ENCODE results near the gene SPATS2. TPM values are rescaled to one million over a fixed set of nuclear protein-coding genes. Genes with fewer than 3 reads are reported as not detected.
"Not testable (repeated sequence)": the region's sequence is repeated elsewhere in the genome, so short reads cannot be mapped to it uniquely, and the experiment has no call there.

SPATS2 gene
- total RNA-seq, 1 experiment from 2014 or later = 23.8 TPM

DNA sequence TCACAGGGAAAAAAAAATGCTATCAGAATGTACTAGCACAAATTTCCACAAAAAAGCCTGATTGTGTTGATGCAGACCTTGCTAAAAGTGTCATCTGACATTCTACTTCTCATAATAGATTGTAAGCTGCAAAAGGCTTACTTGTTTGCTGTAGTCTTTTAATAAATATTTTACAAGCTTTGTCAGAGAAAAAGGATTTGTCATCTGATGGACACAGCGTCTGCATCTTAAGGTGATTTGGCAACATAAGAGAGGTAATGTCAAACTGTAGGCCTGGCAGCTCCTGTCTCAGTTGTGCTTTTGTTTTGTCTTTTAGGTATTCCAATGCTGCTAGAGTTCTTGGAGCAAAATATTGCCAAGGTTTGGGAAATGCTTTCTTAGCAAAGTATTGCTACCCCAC is 145.3 kb downstream of the SPATS2 start:
- DNase-seq (ENCODE audit: low spot score) = no peak

DNA sequence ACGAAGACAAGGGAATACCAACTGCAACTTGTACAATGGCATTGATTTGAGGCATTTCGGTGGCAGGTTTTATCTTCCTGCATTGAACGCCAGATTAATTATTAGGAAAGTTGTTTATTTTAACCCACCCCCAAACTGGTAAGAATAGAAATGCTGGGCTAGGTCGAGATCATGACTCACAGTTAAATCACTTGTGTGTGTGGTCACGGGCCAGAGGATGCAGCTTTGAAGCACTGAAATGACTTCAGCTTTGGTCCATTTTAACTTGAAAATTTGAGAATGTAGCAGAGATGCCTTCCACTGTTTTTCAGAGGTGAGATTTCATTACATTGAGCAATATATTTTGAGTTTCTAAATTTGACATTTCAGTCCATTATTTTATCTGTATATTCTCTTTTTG is 148.0 kb downstream of the SPATS2 start:
- peak; percentile 67 for DNase-seq (ENCODE audit: low spot score)

DNA sequence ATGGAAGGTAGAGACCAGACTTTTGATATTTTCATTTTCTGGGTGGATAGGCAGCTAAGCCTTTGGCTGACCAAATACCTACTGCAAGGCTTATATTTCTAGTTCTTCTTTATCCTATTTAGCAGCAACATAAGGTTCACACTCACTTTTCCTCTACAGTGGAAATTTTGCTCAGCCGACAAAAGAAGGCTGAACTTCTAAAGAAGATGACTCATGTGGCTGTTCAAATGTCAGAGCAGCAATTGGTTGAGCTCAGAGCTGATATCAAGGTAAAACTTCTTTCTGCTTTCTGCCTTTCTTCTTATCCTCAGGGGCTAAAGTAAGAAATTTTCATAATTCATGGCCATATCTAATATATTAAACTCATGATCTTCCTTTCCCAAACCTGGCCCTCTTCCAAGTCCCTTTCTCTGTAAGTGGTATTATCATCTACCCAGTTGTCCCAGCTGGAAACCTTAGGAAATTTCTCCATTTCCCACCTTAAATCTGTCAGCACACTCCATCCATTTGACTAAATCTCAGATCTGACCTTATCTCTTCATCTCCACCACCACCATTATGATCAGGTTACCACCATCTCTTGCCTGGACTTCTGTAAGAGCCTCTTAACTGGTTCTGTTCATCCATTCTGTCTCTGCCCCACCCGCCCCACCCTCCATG is 151.8 kb downstream of the SPATS2 start:
- peak; percentile 36 for DNase-seq (ENCODE audit: low spot score)

DNA sequence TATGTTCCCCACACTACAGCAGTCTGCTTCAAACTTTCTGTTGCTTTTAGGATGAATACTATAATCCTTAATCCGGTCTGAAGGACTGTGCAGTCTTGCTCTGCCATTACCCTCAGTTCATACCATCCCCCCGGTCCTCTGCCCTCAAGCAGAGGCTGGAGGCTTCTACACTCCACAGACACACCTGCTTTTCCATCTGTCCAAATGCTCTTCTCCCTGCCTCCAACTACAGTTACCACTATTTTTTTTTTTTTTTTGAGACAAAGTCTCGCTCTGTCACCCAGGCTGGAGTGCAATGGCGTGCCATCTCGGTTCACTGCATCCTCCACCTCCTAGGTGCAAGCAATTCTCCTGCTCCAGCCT is 152.3 kb downstream of the SPATS2 start:
- no peak for DNase-seq (ENCODE audit: low spot score)

DNA sequence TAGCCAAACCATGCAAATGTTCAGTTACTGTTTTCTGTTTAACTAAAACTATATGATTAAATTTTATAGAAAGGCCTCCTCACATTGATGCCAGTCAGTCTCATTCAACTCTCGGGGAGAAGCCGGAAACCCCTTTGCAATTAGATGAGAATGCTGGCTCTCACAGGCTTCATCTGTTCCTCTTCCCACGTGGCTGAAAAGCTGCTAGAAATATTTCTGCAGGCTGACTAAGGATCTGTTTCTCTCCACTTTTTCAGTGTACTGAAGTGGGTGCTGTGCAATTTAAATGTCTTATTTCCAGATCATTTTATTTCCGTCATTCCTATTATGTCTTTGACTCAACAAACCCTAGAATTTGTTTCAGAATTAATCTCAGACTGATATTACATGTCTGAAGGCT is 154.1 kb downstream of the SPATS2 start:
- DNase-seq (ENCODE audit: low spot score) = no peak

DNA sequence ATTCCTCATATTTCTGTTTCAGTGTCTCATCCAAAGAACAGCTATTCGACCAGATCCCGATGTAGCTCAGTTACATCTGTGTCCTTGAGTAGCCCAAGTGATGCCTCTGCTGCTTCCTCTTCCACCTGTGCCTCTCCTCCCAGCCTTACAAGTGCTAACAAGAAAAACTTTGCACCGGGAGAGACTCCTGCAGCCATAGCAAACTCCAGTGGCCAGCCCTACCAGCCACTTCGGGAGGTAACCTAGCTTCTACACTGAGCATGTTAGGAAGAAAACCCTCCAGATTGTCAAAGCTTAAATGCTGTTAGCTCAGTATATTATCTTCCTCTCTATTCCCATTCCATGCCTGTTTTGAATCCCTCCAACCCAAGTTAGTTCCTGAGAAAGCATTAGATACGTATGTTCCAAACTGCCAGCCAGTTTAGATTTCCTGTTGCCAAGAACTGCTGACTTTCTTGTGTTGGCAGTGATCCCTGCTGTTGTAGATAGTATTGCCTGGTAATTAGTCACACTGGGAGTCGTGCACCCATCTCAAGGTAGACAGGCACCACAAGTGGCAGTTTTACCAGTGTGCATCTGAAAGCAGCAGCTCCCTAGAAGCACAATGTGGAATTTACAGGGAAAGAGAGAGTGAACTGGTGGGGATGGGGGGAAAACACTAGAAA is 157.5 kb downstream of the SPATS2 start:
- DNase-seq (ENCODE audit: low spot score) = no peak

DNA sequence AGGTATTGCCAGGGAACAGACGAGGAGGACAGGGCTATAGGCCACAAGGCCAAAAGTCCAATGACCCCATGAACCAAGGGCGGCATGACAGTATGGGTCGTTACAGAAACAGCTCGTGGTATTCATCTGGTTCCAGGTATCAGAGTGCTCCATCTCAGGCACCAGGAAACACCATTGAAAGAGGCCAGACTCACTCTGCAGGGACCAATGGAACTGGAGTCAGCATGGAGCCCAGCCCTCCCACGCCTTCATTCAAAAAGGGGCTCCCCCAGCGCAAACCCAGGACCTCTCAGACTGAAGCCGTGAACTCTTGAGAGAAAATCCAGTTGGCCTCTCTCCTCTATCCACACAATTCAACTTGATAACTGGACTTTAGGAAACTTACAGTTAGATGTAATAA is 158.7 kb downstream of the SPATS2 start:
- no peak for DNase-seq (ENCODE audit: low spot score)

DNA sequence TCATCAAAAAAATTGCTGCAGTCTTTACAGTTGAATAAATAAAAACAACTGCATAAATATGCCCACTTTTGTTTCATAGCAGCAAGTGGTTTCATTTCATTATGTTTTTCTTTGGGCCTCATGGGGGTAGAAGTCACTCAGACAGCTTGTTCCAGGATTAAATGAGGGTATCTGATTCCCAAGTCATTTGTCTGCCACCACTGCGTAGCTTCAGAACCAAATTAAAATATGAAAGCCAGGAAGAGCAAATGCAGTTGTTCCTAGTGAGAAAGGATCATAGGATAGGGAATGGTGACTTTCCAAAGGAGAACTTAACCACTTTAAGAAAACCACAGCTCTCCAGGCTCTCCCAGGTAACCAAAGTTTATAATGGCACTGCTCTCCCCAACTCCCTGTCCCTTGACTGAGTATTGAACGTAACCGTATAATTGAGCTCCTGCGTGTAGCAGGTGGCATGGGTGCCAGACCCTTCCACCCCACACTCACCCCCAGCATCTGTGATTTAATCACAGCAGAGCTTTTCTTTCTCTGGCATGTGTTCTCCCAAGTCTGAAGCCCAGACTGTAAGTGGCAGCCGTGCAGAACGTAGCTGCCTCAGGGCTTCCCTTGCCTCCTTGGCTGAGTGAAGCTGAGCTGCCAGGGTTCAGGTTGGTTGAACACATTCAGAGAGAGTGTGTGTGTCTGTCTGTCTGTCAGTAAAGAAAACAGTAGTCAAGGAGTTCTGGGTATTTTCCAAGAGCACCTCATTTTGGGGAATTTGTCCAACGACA is 160.3 kb downstream of the SPATS2 start:
- DNase-seq (ENCODE audit: low spot score) = no peak

DNA sequence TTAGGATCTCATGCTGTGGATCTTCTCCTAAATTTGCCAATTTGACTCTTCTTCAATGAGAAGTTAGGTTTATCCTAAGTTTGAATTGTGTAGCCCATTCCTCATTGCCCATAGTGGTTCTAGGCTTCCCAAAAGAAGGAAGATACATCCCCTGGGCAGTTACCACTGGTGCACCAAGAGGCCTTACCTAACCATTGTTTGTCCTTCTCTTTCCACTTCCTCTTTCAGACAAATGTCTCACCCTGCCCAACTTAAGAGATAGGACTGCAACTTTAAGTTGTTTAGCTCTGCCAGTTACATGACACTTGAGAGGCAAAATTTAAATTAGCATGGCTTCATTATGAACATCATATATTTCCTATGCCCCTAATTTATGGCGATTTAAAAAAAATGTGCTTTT is 162.2 kb downstream of the SPATS2 start:
- DNase-seq (ENCODE audit: low spot score) = no peak

DNA sequence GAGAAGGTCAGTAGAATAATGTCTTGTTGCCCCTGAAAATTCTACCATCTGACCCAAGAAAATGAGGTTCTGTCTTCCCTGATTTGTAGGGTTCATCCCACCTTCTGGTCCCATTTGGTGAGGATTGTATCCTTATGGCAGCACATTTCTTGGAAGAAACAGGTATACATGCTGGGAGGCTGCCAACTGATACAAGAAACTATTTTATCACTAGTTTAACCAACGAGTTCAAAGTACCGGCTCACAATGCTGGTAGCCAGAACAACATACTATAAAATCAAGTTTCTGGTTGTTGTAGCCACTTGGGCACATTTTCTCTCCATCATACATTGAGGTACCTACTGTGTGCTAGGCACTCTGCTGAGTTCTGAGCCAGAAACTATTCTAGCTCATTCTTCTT is 164.5 kb downstream of the SPATS2 start:
- no peak for DNase-seq (ENCODE audit: low spot score)

DNA sequence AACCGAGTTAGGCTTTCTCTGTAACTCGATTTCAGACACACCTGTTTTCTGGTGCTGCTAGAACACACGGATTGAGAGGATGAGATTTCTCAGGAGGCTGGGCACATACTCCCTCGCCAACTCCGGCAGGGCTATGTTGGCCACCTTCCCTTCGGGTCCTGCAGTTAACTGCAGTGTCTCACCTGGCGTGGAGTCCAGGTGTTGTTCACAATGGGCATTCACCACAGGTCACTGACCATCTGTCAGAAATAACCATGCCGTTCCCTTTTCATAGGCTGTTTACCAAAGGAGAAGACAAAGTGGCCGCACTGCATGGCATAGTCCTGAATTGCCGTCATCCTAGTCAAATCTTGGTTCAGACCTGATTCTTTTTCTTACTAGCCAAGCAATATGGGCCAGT is 166.1 kb downstream of the SPATS2 start:
- DNase-seq (ENCODE audit: low spot score) = no peak

DNA sequence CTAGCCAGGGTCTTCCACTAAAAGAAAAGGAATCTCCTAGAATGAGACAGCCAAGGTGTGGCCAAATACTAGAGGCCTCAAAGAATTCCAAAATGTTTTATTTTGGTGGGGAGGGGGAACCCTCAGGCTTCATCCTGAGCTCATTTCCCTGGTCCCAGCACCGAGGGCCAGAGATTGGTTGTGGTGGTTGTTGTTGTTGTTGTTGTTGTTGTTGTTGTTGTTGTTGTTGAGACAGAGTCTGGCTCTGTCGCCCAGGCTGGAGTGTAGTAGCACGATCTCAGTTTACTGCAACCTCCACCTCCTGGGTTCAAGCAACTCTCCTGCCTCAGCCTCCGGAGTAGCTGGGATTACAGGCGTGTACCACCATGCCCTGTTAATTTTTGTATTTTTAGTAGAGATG is 166.9 kb downstream of the SPATS2 start:
- not testable (repeated sequence) for DNase-seq (ENCODE audit: low spot score)

DNA sequence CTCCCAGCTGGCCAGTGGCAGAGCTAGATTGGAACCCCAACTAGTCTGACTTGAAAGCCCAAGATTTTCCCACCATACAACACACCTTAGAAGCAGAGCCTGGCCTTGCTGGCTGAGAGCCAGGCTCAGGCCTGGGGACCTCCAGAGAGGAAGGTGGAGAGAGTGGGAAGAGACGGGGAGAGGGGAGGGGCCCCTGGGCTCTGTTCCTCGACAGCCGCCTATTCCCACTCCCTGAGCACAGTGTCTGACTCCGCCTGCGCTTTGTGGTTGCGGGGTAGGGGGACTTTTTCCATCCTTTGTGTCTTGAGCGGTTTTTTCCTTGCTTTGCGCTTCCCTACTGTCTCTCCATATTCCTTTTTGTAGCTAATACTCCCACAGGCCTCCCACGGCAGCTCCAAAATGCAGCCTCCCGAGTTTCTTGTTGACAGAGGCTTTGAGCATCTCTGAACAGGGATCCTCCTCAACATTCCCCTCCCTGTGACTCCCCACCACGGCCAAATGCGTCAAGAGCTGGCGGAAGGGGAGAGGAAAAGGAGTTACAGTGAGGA is 167.5 kb downstream of the SPATS2 start:
- no peak for DNase-seq (ENCODE audit: low spot score)

DNA sequence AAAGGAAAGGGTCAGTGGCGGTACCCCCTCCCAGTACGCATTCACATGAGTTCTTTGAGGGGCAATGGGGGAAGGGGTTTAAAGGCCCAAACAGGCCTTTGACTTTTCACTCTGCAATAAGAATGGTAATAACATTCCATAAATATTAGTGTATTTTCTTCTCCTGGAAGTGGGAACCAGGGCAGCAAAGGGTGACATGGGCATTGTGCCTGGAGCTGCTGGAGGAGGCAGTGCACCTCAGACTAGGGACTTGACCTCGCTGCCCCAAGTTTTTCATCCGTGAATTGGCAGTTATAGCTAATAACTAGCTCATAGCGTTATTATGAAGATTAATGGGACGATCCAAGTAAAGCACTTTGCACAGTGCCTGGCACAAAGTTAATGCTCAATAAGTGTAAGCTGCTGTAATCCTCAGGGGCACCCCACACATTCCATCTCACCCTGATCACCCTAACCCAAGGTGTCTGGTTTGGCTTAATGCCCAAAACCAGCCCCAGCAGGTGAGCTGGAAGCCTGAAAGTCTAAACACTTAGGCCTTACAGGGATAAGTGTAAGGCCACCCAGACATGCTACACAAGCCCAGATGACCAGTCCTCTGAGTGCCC is 168.8 kb downstream of the SPATS2 start:
- DNase-seq (ENCODE audit: low spot score) = no peak

DNA sequence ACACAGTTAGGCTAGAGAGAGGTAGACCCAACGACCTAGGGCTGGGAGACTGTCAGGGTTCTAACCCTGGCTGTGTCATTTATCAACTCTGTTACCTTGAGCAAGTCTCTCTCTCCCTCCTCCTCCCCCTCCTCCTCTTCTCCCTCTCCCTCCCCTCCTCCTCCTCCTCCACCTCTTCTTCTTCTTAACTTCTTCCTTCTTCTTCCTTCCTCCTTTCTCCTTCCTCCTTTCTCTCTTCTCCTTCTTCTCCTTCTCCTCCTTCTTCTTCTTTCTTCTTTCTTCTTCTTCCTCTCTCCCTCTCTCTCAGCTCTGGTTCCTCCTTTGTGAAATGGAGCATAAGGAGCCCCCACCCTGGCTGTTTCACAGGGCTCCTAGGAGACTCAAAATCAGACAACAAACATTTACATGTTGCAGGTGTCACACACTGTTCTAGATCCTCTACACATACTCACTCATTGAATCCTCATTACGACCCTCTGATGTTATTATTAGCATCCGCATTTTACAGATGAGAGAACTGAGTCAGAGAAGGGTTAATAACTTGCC is 169.3 kb downstream of the SPATS2 start:
- DNase-seq (ENCODE audit: low spot score) = no peak

DNA sequence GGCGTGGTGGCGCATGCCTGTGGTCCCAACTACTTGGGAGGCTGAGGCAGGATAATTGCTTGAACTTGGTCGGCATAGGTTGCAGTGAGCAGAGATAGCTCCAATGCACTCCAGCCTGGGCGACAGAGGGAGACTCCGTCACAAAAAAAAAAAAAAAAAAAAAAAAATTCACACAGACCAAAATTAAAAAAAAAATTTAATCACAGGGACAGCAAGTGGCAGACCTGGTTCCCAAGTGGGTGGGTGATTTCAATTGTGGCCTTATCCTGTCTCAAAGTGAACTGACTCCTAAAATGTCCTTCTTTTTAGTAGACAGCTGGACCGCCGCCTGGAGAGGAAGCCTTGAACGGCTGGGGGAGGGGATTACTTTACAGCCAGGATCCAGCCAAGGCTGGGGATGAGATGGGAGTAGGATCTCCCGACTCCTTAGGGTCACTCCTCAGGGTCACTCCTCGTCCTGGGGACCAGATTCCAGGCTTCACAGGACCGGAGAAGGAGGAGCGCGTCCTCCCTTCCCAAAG is 170.0 kb downstream of the SPATS2 start:
- no peak for DNase-seq (ENCODE audit: low spot score)

DNA sequence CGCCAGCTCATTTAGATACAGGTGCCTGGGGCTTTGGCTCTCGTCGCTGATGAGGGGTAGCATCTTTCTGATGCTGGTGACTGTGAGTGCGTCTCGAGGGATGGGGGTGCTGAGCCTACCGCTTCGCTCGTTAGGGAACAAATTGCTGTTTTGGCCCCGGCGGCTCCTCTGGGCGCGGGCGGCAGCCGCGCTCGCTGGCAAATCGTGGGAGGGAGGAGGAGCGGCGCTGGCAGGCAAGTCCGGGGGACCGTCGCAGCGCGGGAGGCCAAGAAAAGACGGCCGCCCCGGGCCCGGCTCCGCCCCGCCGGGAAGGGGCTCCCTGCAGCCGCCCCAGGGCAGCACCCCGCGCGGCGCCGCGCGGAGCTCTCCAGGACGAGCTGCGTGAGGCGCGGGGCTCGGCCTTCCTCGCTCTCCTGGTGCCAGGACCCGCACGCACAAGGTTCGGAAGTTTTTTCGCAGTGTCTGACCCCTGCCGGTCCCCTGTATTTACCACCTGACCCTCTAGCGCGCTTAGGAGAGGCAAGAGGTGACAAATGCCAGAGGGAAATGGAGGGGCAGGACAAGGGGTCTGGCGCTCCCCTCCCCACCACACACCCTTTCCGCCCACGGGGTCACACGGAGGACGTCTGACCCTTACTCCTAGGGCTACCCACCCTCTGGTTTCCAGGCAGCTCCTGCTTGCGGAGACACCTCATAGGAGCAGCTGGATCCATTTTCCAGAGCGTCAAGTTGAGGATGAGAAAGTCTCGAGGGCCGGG is 170.7 kb downstream of the SPATS2 start:
- no peak for DNase-seq (ENCODE audit: low spot score)

DNA sequence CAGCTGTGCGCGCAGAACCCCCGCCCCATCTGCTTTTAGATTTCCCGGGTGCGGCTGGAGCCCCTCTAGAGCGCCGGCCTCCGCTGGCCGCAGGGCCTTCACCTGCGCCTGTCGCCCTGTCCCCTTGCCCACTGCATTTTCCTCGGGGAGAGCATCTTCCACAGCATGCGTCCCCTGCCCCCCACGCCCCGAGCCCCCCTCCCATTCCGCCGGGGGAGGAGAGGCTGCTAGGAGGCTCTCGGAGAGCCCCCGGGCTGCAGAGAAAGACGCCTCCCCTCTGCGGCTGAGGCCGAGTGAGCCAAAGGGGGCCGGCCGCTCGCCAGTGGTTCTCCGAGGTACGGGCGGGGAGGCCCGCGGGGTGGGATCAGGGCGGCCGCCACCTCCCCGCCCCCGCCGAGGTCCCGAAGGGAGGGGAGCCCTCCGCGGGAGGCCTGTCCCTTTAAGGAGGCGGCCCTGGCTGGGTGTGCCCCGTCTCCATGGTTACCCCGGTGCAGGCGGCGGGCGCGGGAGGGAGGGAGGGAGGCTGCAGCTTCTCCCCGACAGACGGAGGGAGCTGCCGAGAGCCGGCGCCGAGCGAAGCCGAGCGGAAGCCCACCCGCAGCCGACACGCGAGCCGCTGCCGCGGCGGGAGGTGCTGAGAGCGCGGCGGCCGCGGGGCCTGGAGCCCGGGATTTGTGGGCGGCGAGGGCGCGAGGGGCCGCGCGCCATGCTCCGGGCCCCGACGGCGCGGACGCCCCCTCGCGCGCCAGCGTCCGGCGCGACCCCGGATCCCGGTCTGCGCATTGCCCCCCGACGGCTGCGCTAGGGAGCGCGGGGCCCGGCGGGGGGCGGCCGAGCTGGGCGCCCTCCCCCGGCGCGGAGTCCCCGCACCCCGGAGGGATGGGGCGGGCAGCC is 171.5 kb downstream of the SPATS2 start, which contains the start of gene KCNH3:
Gene KCNH3, plus strand, starts transcription at position 521 of the 894 bp plus-strand sequence. CDS start 387 bp downstream, outside the sequence.
- DNase-seq (ENCODE audit: low spot score) = peak; percentile 49

DNA sequence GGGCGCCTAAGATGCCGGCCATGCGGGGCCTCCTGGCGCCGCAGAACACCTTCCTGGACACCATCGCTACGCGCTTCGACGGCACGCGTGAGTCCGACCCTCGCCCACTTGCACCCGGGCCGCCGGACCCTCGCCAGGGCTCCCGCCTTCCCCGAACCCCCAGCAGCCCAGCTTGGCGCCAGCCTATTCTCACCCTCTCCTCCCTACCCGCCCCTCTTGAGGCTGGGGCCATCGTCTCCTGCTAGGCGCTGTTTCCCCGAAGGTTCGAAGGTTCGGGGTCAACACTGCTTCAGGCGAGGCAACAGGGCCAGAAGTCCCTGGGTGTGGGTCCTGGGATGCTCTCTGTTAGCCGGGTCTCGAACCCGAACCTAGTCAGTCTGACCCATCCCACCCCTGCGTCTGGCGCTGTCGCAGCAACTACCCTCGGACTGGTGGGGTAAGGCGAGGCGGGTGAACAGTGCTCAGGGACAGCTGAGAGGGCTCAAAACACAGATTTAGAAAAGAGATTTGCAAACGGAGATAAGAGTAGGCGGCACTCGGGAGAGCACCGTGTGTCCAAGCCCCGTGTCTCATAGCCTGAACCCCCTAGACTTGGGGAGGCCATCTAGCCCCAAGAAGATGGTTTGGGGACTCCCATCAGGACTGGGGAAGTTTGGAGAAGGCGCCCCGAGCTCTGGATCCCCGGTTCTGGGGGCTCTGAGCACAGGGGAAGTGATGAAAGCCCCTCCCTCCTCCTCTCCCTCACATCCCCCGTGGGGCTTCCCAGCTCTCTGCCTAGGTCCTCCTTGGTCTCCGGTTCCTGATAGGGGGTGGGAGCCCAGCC is 172.4 kb downstream of the SPATS2 start:
- no peak for DNase-seq (ENCODE audit: low spot score)

Data from A172 (cell line).